ENCODE data around the gene ACHE.

ACHE gene

GRCh38 chr7:100895956-100896731, 456 bp upstream of the ACHE start:
- no peak for DNase-seq

GRCh38 chr7:100894860-100895700, 608 bp downstream of the ACHE start:
- DNase-seq = no peak

GRCh38 chr7:100893910-100894721, 1.6 kb downstream of the ACHE start:
- no peak for DNase-seq

DNA sequence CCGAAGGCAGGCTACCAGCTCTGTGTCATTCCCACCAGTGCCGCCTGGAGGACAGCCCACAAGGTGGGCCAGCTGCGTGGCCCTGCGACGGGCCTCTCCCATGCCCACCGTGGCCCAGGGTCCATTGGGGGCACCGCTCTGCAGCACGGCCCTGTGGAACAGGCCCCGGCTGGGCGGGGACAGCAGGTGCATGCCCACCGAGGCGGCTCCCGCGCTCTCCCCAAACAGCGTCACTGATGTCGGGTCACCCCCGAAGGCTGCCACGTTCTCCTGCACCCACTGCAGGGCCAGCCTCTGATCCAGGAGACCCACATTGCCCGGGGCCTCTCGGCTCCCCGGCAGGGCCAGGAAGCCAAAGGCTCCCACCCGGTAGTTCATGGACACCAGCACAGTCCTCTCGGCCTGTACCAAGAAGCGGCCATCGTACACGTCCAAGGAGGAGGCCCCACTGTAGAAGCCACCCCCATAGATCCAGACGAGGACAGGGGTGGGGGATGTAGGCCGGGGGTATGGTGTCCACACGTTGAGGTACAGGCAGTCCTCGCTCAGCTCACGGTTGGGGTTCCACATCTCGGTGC, 2.3 kb downstream of the ACHE start:
- DNase-seq = no peak

- no peak for DNase-seq
These were observed 3.0 kb downstream of the ACHE start for GRCh38 chr7:100892364-100893317.

DNA sequence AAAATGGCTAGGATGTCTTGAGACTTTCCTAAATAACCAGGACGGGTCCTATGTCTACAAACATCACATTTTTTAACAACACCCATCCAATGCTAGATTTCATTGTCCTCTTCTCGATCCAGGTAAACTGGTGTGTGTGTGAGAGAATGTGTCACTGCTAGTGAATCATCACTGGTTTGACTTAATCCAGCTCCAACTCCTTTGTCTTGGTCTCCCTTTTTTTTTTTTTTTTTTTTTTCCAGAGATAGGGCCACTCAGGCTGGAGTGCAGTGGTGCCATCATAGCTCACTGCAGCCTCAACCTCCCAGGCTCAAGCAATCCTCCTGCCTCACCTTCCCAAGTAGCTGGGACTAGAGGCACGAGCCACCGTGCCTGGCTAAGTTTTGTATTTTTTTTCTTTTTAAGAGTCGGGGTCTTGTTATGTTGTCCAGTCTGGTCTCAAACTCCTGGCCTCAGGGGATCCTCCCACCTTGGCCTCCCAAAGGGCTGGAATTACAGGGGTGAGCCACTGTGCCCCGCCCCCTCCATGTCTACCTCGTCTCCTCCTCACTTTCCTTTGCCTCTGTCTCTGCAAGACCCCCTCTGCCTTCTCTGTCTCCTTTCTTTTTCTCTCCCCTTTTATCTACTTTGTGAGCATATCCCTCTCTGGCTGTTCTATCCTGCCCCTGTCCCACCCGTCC, 4.0 kb downstream of the ACHE start:
- no peak for DNase-seq

GRCh38 chr7:100890653-100891567, 4.8 kb downstream of the ACHE start:
- DNase-seq = no peak

DNA sequence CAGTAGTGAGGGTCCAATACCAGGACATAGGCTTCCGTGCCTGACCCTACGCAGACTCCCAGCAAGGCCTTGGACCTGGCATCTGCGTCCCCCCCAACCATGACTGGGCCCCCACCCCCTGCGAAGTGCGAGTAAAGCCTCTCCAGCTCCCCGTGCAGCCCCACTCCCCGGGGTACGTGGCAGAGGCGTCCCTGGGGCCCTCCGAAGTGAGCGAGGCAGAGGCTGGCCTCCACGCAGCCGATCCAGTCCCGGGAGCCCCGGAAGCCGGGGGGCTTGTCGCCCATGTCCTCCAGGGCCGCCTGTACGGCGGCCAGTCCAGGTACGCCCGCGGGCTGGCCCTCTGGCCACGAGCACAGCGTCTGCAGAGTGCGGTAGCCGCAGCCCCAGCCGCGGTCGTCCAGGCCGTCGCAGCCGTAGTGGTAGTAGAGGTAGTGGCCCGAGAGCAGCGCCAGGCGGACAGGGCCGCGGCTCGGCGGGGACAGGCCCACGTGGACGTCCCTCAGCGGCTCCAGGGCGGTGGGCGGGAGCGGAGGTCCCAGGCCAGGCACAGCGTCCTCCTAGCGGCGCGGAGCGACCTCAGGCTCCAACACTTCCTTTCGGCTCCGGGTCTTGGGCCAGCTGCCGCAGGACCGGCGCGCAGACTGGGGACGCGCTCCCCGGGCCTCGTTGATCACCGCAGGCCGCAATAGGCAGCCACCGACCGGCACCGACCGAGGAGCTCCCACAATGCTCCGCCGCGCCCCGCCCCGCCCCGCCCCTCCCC, 6.5 kb downstream of the ACHE start, which contains the start of gene UFSP1:
Gene UFSP1, minus strand, starts transcription at position 728 of the 763 bp plus-strand sequence. Its CDS starts 444 bp downstream, at position 284.
- no peak for DNase-seq

- no peak for DNase-seq
These were observed 7.2 kb downstream of the ACHE start for GRCh38 chr7:100888291-100888987.

DNA sequence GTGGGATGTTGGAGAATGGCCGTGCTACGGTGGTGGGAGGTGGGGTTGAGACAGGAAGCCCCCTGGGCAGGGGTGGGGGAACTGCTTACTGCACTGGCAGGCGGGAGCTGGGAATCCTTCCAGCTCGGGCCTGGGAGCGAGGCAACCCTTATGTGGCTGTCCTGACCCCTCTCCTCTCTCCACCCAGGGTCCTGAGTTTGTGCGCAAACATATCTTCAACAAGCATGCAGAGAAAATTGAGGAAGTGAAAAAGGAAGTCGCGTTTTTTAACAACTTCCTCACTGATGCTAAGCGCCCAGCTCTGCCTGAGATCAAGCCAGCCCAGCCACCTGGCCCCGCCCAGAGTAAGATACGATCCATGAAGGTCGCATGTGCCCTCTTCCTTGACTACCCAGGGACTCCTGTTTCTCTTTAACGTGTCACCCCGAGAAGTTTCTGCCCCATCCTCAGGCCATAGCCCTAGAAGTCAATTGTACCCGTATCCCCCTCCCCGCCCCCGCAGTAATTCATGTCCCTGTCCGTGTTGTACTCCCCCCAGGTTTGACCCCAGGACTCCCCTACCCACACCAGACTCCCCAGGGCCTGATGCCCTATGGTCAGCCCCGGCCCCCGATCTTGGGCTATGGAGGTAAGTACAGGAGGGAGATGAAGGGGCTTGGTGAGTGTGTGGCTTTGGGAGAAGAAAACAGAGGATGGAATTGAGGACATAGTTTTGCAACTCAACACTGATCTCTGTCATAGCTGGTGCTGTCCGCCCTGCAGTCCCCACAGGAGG, 8.0 kb downstream of the ACHE start:
- no peak for DNase-seq

DNA sequence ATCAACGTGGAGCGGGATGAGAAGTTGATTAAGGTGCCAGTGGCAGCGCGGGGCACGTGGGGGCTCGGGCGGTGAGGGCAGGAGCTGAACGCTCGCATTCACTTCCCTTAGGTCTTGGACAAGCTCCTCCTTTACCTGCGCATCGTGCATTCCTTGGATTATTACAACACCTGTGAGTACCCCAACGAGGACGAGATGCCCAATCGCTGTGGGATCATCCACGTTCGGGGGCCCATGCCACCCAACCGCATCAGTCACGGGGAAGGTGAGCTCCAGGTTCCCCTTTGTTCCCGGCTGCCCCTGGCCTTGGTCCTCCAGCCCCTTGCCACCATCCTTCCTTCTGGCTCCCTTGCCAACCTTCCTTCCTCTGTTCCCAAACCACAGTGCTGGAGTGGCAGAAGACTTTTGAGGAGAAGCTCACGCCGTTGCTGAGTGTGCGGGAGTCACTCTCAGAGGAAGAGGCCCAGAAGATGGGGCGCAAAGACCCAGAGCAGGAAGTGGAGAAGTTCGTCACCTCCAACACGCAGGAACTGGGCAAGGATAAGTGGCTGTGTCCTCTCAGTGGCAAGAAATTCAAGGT, 8.7 kb downstream of the ACHE start:
- no peak for DNase-seq

DNA sequence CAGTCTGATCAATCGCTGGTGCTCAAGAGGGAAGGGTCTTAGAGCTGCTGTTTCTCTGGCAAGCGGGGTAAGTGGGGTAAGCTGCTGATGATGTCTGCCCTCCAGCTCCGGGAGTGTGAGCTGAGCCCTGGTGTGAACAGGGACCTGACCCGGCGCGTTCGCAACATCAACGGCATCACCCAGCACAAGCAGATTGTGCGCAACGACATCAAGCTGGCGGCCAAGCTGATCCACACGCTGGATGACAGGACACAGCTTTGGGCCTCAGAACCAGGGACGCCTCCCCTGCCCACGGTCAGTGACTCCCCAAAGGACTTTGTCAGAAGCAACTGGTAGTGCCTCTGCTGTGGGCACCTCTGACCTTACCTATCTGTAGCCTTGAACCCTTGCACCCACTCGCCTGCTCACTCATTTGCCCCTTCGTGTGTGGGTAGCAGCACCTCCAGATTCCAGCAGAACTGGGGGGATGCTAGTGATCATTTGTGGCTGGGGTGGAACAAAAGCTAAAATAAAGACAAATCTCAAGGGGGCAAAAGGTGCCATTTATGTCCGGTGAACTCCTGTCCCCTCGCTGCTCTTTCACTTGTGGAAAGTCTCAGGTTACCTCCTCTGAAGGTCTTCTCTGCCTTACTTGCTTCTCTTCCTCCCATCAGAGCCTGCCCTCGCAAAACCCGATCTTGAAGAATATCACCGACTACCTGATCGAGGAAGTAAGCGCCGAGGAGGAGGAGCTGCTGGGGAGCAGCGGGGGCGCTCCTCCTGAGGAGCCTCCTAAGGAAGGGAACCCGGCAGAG, 9.3 kb downstream of the ACHE start:
- no peak for DNase-seq

DNA sequence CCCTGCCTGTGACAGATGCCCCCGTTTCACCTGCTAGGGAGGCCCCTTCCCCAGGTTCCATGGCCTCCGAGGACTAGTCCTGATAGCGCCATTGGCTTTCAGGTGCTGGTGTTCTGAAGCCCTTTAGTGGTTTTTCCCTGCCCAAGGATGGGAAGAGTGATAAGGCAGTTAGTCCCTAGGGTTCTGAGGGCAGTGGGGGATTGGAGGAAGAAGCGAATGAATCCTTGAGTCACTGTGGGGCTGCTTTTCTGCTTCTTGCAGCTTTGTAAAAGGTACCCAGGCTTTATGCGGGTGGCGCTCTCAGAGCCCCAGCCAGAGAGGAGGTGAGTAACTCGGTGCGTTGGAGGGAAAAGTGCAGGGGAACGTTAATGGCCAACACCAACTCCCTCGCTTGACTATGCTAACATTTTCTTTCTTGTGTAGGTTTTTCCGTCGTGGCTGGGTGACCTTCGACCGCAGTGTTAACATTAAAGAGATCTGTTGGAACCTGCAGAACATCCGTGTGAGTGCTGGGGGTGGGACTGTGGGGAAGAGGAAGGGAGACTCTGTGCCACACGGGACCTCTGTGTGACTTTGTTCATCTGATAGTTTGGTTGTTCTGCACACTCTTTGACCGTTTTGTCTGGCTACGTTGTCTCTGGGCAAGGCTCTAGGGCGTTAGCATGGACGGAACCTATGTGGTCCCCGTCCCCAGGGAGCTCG, 10.1 kb downstream of the ACHE start:
- DNase-seq = no peak

- no peak for DNase-seq
These were observed 10.8 kb downstream of the ACHE start for GRCh38 chr7:100884736-100885439.

All from NCI-H748 treated with DMSO at 0.1 percent for 48 hours (cell line).